K562 (cell line): ENCODE results near the gene UNKL. TPM values are rescaled to one million over a fixed set of nuclear protein-coding genes. Genes with fewer than 3 reads are reported as not detected.

Source experiments
- E2F3 ChIP-seq: fragments of 250-450 bp; sonication (Bioruptor Pico); IDR thresholded peaks from 2 replicates; pipeline ENCODE4 v1.4.0; 2020; ENCODE audit warnings: mild to moderate bottlenecking
- ELF2 ChIP-seq: fragments of 250-450 bp; sonication (Bioruptor Pico); IDR thresholded peaks from 2 replicates; pipeline ENCODE4 v1.5.0; 2021; ENCODE audit warnings: mild to moderate bottlenecking
- ERF ChIP-seq: fragments of 450-650 bp; formaldehyde crosslinking; IDR thresholded peaks from 2 replicates; pipeline ENCODE4 v1.4.0; 2020; ENCODE audit warnings: mild to moderate bottlenecking, mixed read lengths
- FOXA3 ChIP-seq, 2 experiments: fragments of 450-650 bp in 1 of 2; sonication (generic) in 1 of 2; formaldehyde crosslinking; IDR thresholded peaks in 1 of 2; conservative IDR thresholded peaks in 1 of 2; 2 replicates each; pipeline versions ENCODE4 v1.4.0 to v1.8.0; 2020 to 2022; ENCODE audit warnings: mild to moderate bottlenecking in 2 of 2, missing genetic modification reagents in 1 of 2
- FOXK2 ChIP-seq, 2 experiments: fragments of 450-650 bp; IDR thresholded peaks in 1 of 2; conservative IDR thresholded peaks in 1 of 2; 2 replicates each; pipeline ENCODE4 v1.6.1; 2016; ENCODE audit warnings: low read depth in 2 of 2, mild to moderate bottlenecking in 1 of 2
- GTF2A2 ChIP-seq: IDR thresholded peaks from 2 replicates; pipeline ENCODE4 v1.6.1; 2016; ENCODE audit warnings: mild to moderate bottlenecking, missing genetic modification characterization, missing compliant biosample characterization
- HLTF ChIP-seq: fragments of 450-650 bp; IDR thresholded peaks from 2 replicates; pipeline ENCODE4 v1.6.1; 2016
- KLF10 ChIP-seq: fragments of 250-450 bp; sonication (Bioruptor Pico); IDR thresholded peaks from 2 replicates; pipeline ENCODE4 v1.6.1; 2021; ENCODE audit warnings: matching md5 sums
- LCOR ChIP-seq: sonication (generic); formaldehyde crosslinking; IDR thresholded peaks from 2 replicates; pipeline ENCODE4 v1.8.0; 2022; ENCODE audit warnings: mild to moderate bottlenecking, missing genetic modification reagents
- NFIX ChIP-seq: fragments of 250-450 bp; sonication (Bioruptor Pico); IDR thresholded peaks from 2 replicates; pipeline ENCODE4 v1.4.0; 2020; ENCODE audit warnings: low read depth, mild to moderate bottlenecking, moderate library complexity
- POLR2AphosphoS2 ChIP-seq: IDR thresholded peaks from 2 replicates; pipeline ENCODE4 v1.6.1; 2012; ENCODE audit warnings: low read length, improper control_type of control experiment
- POU5F1 ChIP-seq: fragments of 150-350 bp; IDR thresholded peaks from 2 replicates; pipeline ENCODE4 v1.6.1; 2014; ENCODE audit warnings: borderline replicate concordance, low read length, low read depth, mild to moderate bottlenecking; ENCODE audit not compliant: partially characterized antibody
- RAD21 ChIP-seq, 2 experiments: fragments of 250-450 bp in 1 of 2; fragments of 450-650 bp in 1 of 2; sonication (Bioruptor Pico) in 1 of 2; formaldehyde crosslinking in 1 of 2; IDR thresholded peaks in 1 of 2; conservative IDR thresholded peaks in 1 of 2; 2 replicates each; pipeline versions ENCODE4 v1.4.0 to v1.8.0; 2020 to 2022; ENCODE audit warnings: mild to moderate bottlenecking in 2 of 2, moderate library complexity in 1 of 2
- RBM39 ChIP-seq: fragments of 200-400 bp; formaldehyde crosslinking; optimal IDR thresholded peaks from 2 replicates; pipeline ENCODE3; 2018; ENCODE audit warnings: low read depth, low read length
- SIN3B ChIP-seq: fragments of 450-650 bp; IDR thresholded peaks from 2 replicates; pipeline ENCODE4 v1.6.1; 2017; ENCODE audit warnings: low read depth, mild to moderate bottlenecking, moderate library complexity
- SRSF9 ChIP-seq: fragments of 200-400 bp; formaldehyde crosslinking; IDR thresholded peaks from 2 replicates; pipeline ENCODE4 v1.6.1; 2017; ENCODE audit warnings: low read depth, low read length, borderline replicate concordance
- TCF7 ChIP-seq: sonication (generic); IDR thresholded peaks from 2 replicates; pipeline ENCODE4 v1.6.1; 2016; ENCODE audit warnings: antibody characterized with exemption, borderline replicate concordance
- TCF7L2 ChIP-seq: fragments of 150-350 bp; IDR thresholded peaks from 2 replicates; pipeline ENCODE4 v1.6.1; 2016; ENCODE audit warnings: low read depth, mild to moderate bottlenecking, low read length, moderate library complexity
- XRCC5 ChIP-seq: fragments of 200-400 bp; formaldehyde crosslinking; IDR thresholded peaks from 2 replicates; pipeline ENCODE4 v1.6.1; 2017; ENCODE audit warnings: low read depth, mild to moderate bottlenecking, low read length
- ZNF121 ChIP-seq: sonication (generic); formaldehyde crosslinking; conservative IDR thresholded peaks from 2 replicates; pipeline ENCODE4 v1.8.0; 2022; ENCODE audit warnings: missing genetic modification reagents
- ZNF699 ChIP-seq: fragments of 250-450 bp; sonication (Bioruptor Pico); IDR thresholded peaks from 2 replicates; pipeline ENCODE4 v1.8.0; 2021; ENCODE audit warnings: mild to moderate bottlenecking, moderate library complexity; ENCODE audit not compliant: insufficient replicate concordance
- ZNF77 ChIP-seq: fragments of 250-450 bp; sonication (Bioruptor Pico); IDR thresholded peaks from 2 replicates; pipeline ENCODE4 v1.5.0; 2020
- polyA plus RNA-seq, 8 experiments: library from polyadenylated mRNA; depleted of rRNA in 4 of 8; stranded (reverse) in 5 of 8; unstranded in 3 of 8; fragments of >200 nt; fragmentation: Nextera tagmentation in 2 of 8; fragmentation: Illumina TruSeq in 1 of 8; extraction: Ambion mirVana in 2 of 8; extraction: Trizol in 1 of 8; gene quantifications; 2 replicates each; pipeline versions ENCODE4 v1.2.1 to v1.2.3, GENCODE V29; 2011 to 2014; ENCODE audit warnings: inconsistent platforms in 1 of 8, missing spikeins in 1 of 8
- total RNA-seq, 7 experiments: library from RNA; depleted of rRNA in 6 of 7; stranded (reverse); fragments of >200 nt in 6 of 7; fragmentation: Illumina TruSeq in 2 of 7; extraction: Trizol in 2 of 7; gene quantifications; 2 replicates each; pipeline versions ENCODE4 v1.2.1 to v1.2.3, GENCODE V29; 2011 to 2021; ENCODE audit warnings: low replicate concordance in 1 of 7
- TF ChIP-seq, protein P1 (sequence below): IDR thresholded peaks from 2 replicates; pipeline ENCODE4 v1.6.1; 2011; ENCODE audit warnings: borderline replicate concordance, low read depth, mild to moderate bottlenecking, moderate library complexity, low read length; ENCODE audit not compliant: insufficient read depth, poor library complexity, severe bottlenecking
- TF ChIP-seq, protein P2 (sequence below), 2 experiments: fragments of 450-650 bp in 1 of 2; IDR thresholded peaks; 2 replicates each; pipeline ENCODE4 v1.6.1; 2011 to 2017; ENCODE audit warnings: low read depth in 2 of 2, antibody characterized with exemption in 1 of 2, borderline replicate concordance in 1 of 2, low read length in 1 of 2, mild to moderate bottlenecking in 1 of 2, mixed read lengths in 1 of 2; ENCODE audit not compliant: control insufficient read depth in 1 of 2

The UNKL gene
- total and polyA plus RNA-seq, 9 of the 15 experiments (the other 6 are each of a cell fraction or from before 2014, with no cell fraction given): 0.37 to 30.2 (median 5.1) TPM

DNA sequence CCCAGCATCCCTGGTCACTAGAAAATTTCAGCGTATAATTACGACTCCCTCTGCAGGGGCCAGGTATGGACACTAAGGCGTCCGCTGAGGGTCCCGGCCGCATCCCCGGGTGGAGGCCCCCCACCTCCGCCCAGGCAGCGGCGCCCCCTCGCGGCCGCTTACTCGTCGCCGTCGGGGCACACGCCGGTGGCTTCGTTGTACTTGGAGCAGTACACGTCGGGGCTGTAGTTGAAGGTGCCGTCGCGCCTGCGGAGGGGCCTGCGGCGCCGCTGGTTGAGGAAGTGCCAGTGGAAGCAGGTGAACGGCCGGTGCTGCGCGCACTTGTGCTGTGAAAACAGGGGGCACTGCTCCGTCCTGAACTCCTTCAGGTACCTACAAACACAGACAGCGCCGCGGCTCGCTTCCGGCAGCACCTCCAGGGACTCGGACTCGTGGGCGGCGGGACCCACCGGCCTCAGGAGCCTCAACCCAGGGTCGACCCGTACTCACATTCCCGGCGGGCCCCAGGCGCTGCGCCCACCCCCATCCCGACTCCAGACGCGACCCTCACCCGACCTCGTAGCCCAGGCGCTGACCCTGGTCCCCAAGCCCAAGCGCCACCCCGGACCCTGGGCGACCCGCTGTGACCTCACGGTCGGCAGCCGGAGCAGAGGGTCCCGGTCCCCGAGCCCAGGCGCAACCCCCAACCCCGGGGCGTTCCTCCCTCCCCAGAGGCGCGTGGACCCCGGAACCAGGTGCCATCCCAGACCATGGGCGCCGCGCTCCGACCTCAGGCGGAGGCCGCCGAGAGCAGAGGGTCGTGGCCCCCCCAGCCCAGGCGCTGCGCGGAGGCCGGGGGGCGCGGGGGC is 596 bp downstream of the UNKL start (continued):
- TF ChIP-seq, protein P1, sequence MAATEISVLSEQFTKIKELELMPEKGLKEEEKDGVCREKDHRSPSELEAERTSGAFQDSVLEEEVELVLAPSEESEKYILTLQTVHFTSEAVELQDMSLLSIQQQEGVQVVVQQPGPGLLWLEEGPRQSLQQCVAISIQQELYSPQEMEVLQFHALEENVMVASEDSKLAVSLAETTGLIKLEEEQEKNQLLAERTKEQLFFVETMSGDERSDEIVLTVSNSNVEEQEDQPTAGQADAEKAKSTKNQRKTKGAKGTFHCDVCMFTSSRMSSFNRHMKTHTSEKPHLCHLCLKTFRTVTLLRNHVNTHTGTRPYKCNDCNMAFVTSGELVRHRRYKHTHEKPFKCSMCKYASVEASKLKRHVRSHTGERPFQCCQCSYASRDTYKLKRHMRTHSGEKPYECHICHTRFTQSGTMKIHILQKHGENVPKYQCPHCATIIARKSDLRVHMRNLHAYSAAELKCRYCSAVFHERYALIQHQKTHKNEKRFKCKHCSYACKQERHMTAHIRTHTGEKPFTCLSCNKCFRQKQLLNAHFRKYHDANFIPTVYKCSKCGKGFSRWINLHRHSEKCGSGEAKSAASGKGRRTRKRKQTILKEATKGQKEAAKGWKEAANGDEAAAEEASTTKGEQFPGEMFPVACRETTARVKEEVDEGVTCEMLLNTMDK: peak; percentile 68
- TF ChIP-seq GTF2A2: no peak
- TF ChIP-seq FOXA3 (CRISPR knock-in tag; conservative IDR thresholded peaks at IDR 0.05 in 1 of 2, IDR thresholded peaks at IDR 0.05 in 1 of 2): no peak
- no peak for TF ChIP-seq POLR2AphosphoS2
- no peak for TF ChIP-seq TCF7L2
- no peak for TF ChIP-seq POU5F1
- TF ChIP-seq NFIX (CRISPR knock-in tag): no peak
- TF ChIP-seq ELF2 (CRISPR knock-in tag): no peak
- no peak for TF ChIP-seq ZNF699 (CRISPR knock-in tag)
- no peak for TF ChIP-seq E2F3 (CRISPR knock-in tag)
- TF ChIP-seq HLTF: no peak
- TF ChIP-seq TCF7: no peak
- TF ChIP-seq RAD21 (CRISPR knock-in tag; conservative IDR thresholded peaks at IDR 0.05 in 1 of 2, IDR thresholded peaks at IDR 0.05 in 1 of 2): peak; percentile 50 to 63
- TF ChIP-seq RBM39: no peak
- no peak for TF ChIP-seq ZNF77 (CRISPR knock-in tag)
- no peak for TF ChIP-seq KLF10
- TF ChIP-seq, protein P2, sequence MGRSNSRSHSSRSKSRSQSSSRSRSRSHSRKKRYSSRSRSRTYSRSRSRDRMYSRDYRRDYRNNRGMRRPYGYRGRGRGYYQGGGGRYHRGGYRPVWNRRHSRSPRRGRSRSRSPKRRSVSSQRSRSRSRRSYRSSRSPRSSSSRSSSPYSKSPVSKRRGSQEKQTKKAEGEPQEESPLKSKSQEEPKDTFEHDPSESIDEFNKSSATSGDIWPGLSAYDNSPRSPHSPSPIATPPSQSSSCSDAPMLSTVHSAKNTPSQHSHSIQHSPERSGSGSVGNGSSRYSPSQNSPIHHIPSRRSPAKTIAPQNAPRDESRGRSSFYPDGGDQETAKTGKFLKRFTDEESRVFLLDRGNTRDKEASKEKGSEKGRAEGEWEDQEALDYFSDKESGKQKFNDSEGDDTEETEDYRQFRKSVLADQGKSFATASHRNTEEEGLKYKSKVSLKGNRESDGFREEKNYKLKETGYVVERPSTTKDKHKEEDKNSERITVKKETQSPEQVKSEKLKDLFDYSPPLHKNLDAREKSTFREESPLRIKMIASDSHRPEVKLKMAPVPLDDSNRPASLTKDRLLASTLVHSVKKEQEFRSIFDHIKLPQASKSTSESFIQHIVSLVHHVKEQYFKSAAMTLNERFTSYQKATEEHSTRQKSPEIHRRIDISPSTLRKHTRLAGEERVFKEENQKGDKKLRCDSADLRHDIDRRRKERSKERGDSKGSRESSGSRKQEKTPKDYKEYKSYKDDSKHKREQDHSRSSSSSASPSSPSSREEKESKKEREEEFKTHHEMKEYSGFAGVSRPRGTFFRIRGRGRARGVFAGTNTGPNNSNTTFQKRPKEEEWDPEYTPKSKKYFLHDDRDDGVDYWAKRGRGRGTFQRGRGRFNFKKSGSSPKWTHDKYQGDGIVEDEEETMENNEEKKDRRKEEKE (IDR thresholded peaks at IDR 0.05; ENCODE audit: borderline replicate concordance in 1 of 2, control insufficient read depth in 1 of 2, low read depth in 2 of 2, low read length in 1 of 2): no peak
- no peak for TF ChIP-seq SRSF9
- 0 out of 2 replicates have a peak, but pooled peaks have one; percentile 60 for TF ChIP-seq ERF (CRISPR knock-in tag)
- TF ChIP-seq ZNF121 (CRISPR knock-in tag): no peak
- TF ChIP-seq FOXK2 (conservative IDR thresholded peaks at IDR 0.05 in 1 of 2, IDR thresholded peaks at IDR 0.05 in 1 of 2; ENCODE audit: low read depth in 2 of 2): peak in 1 of 2 experiments; percentile 75; a peak in 1 of 4 replicates
- 0 out of 2 replicates have a peak, but pooled peaks have one; percentile 54 for TF ChIP-seq LCOR
- TF ChIP-seq XRCC5: no peak
- TF ChIP-seq SIN3B: peak; percentile 41; the same call in 1 of the 2 replicates
